GM18951 (cell line): ENCODE results near the gene MISFA.
"Not testable (repeated sequence)": the region's sequence is repeated elsewhere in the genome, so short reads cannot be mapped to it uniquely, and the experiment has no call there.

Experiments
- POLR2A ChIP-seq: IDR thresholded peaks from 4 replicates; pipeline ENCODE4 v1.6.1; 2011; ENCODE audit warnings: mild to moderate bottlenecking; ENCODE audit not compliant: insufficient read length, insufficient read depth; ENCODE audit errors: extremely low read depth
- in situ Hi-C: fragments of 300-500 bp; cut with MboI; formaldehyde crosslinking; loops from one replicate; pipeline ENCODE4 v1.12.0; 2022; ENCODE audit warnings: low sequenced_read_pairs, mixed read lengths, inconsistent platforms; ENCODE audit not compliant: unreplicated experiment

MISFA gene

GRCh38 chr11:18599739-18600230 lies at the start of gene MISFA:
Gene MISFA (plus strand): TSS chr11:18599789. CDS start chr11:18599929, 140 bp downstream.
- no peak for TF ChIP-seq POLR2A
- in situ Hi-C loops, result no loop called here

- no peak for TF ChIP-seq POLR2A
- in situ Hi-C loops, result no loop called here
Observed at GRCh38 chr11:18563090-18563730, 36.4 kb upstream of the MISFA start.

- TF ChIP-seq POLR2A, result no peak
- in situ Hi-C loops, result no loop called here
Observed at GRCh38 chr11:18564149-18564548, 35.4 kb upstream of the MISFA start.

GRCh38 chr11:18566406-18566805 lies 33.2 kb upstream of the MISFA start:
- in situ Hi-C loops, result no loop called here
- no peak for TF ChIP-seq POLR2A

GRCh38 chr11:18567081-18567480 lies 32.5 kb upstream of the MISFA start:
- no peak for TF ChIP-seq POLR2A

GRCh38 chr11:18575361-18575760 lies 24.2 kb upstream of the MISFA start:
- in situ Hi-C loops, result no loop called here
- TF ChIP-seq POLR2A, result no peak

More at GRCh38 chr11:18567081-18567480, 32.5 kb upstream of the MISFA start:
- in situ Hi-C loops, result no loop called here

- TF ChIP-seq POLR2A, result no peak
Observed at GRCh38 chr11:18578975-18579598, 20.5 kb upstream of the MISFA start.

GRCh38 chr11:18580113-18580766 lies 19.3 kb upstream of the MISFA start:
- in situ Hi-C loops, result no loop called here
- TF ChIP-seq POLR2A, result no peak

More at GRCh38 chr11:18578975-18579598, 20.5 kb upstream of the MISFA start:
- in situ Hi-C loops, result no loop called here

GRCh38 chr11:18581825-18582224 lies 17.8 kb upstream of the MISFA start:
- no peak for TF ChIP-seq POLR2A
- in situ Hi-C loops, result no loop called here

GRCh38 chr11:18588297-18589252 lies 11.0 kb upstream of the MISFA start, which contains the start of gene UEVLD:
Gene UEVLD (minus strand): TSS chr11:18588734. CDS start chr11:18588654, 80 bp downstream.
- TF ChIP-seq POLR2A, result peak; percentile 79
- in situ Hi-C loops, result no loop called here

- in situ Hi-C loops, result no loop called here
- no peak for TF ChIP-seq POLR2A
Observed at GRCh38 chr11:18590571-18590970, 9.0 kb upstream of the MISFA start.

GRCh38 chr11:18594088-18594487 lies 5.5 kb upstream of the MISFA start:
- in situ Hi-C loops, result not testable (repeated sequence)
